ENCODE data around the gene MYO5A.

MYO5A gene

DNA sequence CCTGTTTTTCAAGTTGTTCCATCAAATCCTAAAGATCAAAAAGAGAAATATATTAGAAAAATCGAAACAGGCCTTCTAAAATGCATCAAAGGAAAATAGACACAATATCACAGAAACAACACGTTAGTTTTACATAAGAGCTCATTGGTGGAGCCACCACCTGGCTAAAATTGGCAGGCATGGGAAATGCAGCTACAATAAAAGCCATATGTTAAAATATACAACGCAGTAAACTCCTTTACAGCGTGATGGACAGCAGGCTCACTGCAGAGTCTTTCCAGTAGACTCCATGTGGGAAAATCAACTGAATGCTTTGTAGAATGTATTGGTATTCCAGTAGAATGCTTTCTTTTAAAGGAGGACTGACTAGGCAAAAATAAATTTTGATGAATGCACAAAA, 192.2 kb downstream of the MYO5A start:
- Histone ChIP-seq H3K4me2 (ENCODE audit: low read depth, low read length) (no peak overlapping the region), H3K27me3 (replicated peaks; ENCODE audit: insufficient read depth, low read length) (no peaks in the 10 kb centered on the region), H2AFZ (ENCODE audit: low read length) (no peak overlapping the region), H4K20me1 (ENCODE audit: insufficient read depth, low read length) (no peaks in the 10 kb centered on the region), H3K4me3 (ENCODE audit: low read length) (no peak overlapping the region), H3K9me2 (replicated peaks; ENCODE audit: insufficient read depth, low read length) (no peaks in the 10 kb centered on the region), H3K4me1 (ENCODE audit: low read length) (peaks cover 28% of the 10 kb centered on the region), H3K9ac (ENCODE audit: low read length) (no peak overlapping the region), H3K27ac (ENCODE audit: low read length) (no peak overlapping the region), H3F3A (ENCODE audit: insufficient read depth, low read length) (peaks cover 20% of the 10 kb centered on the region), H3K9me3 (replicated peaks; ENCODE audit: insufficient read depth, low read length) (no peaks in the 10 kb centered on the region), H3K79me2 (ENCODE audit: low read length) (peaks cover 10% of the 10 kb centered on the region; the same call in 1 of the 2 replicates), H3K36me3 (replicated peaks; ENCODE audit: insufficient read depth, low read length) (0 out of 2 replicates have a peak, but pooled peaks cover 4% of the 10 kb centered on the region)
- no peak for TF ChIP-seq CTCF (IDR thresholded peaks at IDR 0.05; ENCODE audit: low read length)
- no peak for TF ChIP-seq EZH2 (optimal IDR thresholded peaks at IDR 0.05; ENCODE audit: low read depth, low read length)
- no peak for TF ChIP-seq EZH2phosphoT487 (IDR thresholded peaks at IDR 0.05; ENCODE audit: low read length)
- no peak for DNase-seq

GRCh38 chr15:52334491-52335160, 194.1 kb downstream of the MYO5A start:
- Histone ChIP-seq H3K27me3 (replicated peaks; ENCODE audit: insufficient read depth, low read length) (no peaks in the 10 kb centered on the region), H3K9me3 (replicated peaks; ENCODE audit: insufficient read depth, low read length) (no peaks in the 10 kb centered on the region), H3K4me3 (ENCODE audit: low read length) (no peak overlapping the region), H3K9me2 (replicated peaks; ENCODE audit: insufficient read depth, low read length) (no peaks in the 10 kb centered on the region), H3K36me3 (replicated peaks; ENCODE audit: insufficient read depth, low read length) (0 out of 2 replicates have a peak, but pooled peaks cover 4% of the 10 kb centered on the region), H3K79me2 (ENCODE audit: low read length) (peaks cover 14% of the 10 kb centered on the region; the same call in 1 of the 2 replicates), H3K4me1 (ENCODE audit: low read length) (peaks cover 43% of the 10 kb centered on the region), H4K20me1 (ENCODE audit: insufficient read depth, low read length) (no peaks in the 10 kb centered on the region), H2AFZ (ENCODE audit: low read length) (no peak overlapping the region), H3K9ac (ENCODE audit: low read length) (no peak overlapping the region), H3K27ac (ENCODE audit: low read length) (no peak overlapping the region), H3F3A (ENCODE audit: insufficient read depth, low read length) (peaks cover 28% of the 10 kb centered on the region), H3K4me2 (ENCODE audit: low read depth, low read length) (no peak overlapping the region)
- no peak for TF ChIP-seq EZH2 (optimal IDR thresholded peaks at IDR 0.05; ENCODE audit: low read depth, low read length)
- no peak for TF ChIP-seq CTCF (IDR thresholded peaks at IDR 0.05; ENCODE audit: low read length)
- TF ChIP-seq EZH2phosphoT487 (IDR thresholded peaks at IDR 0.05; ENCODE audit: low read length) = no peak
- no peak for DNase-seq

- H2AFZ ChIP-seq (ENCODE audit: low read length) = 0 out of 2 replicates have a peak overlapping the region, but pooled peaks have one; percentile 13
- H3K4me2 ChIP-seq (ENCODE audit: low read depth, low read length) = peak overlapping the region; percentile 59
Measured at GRCh38 chr15:52331490-52332240, 197.0 kb downstream of the MYO5A start.

More at GRCh38 chr15:52331490-52332240, 197.0 kb downstream of the MYO5A start:
- H4K20me1 ChIP-seq (ENCODE audit: insufficient read depth, low read length) = no peaks in the 10 kb centered on the region
- H3F3A ChIP-seq (ENCODE audit: insufficient read depth, low read length) = peaks cover 25% of the 10 kb centered on the region
- H3K27me3 ChIP-seq (replicated peaks; ENCODE audit: insufficient read depth, low read length) = no peaks in the 10 kb centered on the region
- peak overlapping the region; percentile 36; the same call in 1 of the 2 replicates for H3K9ac ChIP-seq (ENCODE audit: low read length)
- DNase-seq = peak; percentile 92
- no peak for TF ChIP-seq EZH2phosphoT487 (IDR thresholded peaks at IDR 0.05; ENCODE audit: low read length)
- TF ChIP-seq CTCF (IDR thresholded peaks at IDR 0.05; ENCODE audit: low read length) = peak; percentile 67
- peaks cover 50% of the 10 kb centered on the region for H3K4me1 ChIP-seq (ENCODE audit: low read length)
- H3K36me3 ChIP-seq (replicated peaks; ENCODE audit: insufficient read depth, low read length) = 0 out of 2 replicates have a peak, but pooled peaks cover 4% of the 10 kb centered on the region
- no peaks in the 10 kb centered on the region for H3K9me2 ChIP-seq (replicated peaks; ENCODE audit: insufficient read depth, low read length)
- H3K79me2 ChIP-seq (ENCODE audit: low read length) = peaks cover 12% of the 10 kb centered on the region; the same call in 1 of the 2 replicates
- no peaks in the 10 kb centered on the region for H3K9me3 ChIP-seq (replicated peaks; ENCODE audit: insufficient read depth, low read length)
- H3K4me3 ChIP-seq (ENCODE audit: low read length) = no peak overlapping the region
- peak overlapping the region; percentile 58; the same call in 1 of the 2 replicates for H3K27ac ChIP-seq (ENCODE audit: low read length)

Data from MM.1S (cell line).